ENCODE data around the gene DCST1. TPM values are rescaled to one million over a fixed set of nuclear protein-coding genes. Genes with fewer than 3 reads are reported as not detected.
A peak's percentile ranks its signal among the peaks of the same experiment; 100 is the strongest.

The DCST1 gene
- total RNA-seq, 1 experiment from 2014 or later, result not detected

GRCh38 chr1:155004352-155005075 is 29.1 kb upstream of the DCST1 start:
- Histone ChIP-seq H3K9ac (ENCODE audit: low read length) (peak overlapping the region; percentile 74), H3K4me2 (ENCODE audit: low read length) (peak overlapping the region; percentile 98), H3K27me3 (ENCODE audit: low read length) (no peaks in the 10 kb centered on the region), H3K79me2 (ENCODE audit: low read length) (peaks cover 69% of the 10 kb centered on the region), H3K27ac (ENCODE audit: low read length) (peak overlapping the region; percentile 88), H3K4me3 (ENCODE audit: low read length) (peak overlapping the region; percentile 83), H3K9me2 (replicated peaks; ENCODE audit: low read length) (no peaks in the 10 kb centered on the region), H3F3A (ENCODE audit: low read length, unreplicated experiment) (peaks cover 4% of the 10 kb centered on the region), H2AFZ (ENCODE audit: low read length) (peak overlapping the region; percentile 61; the same call in 1 of the 2 replicates), H3K4me1 (ENCODE audit: insufficient read depth, low read length) (peaks cover 50% of the 10 kb centered on the region), H3K9me3 (ENCODE audit: low read length) (no peaks in the 10 kb centered on the region), H3K36me3 (ENCODE audit: low read depth, low read length) (peaks cover 9% of the 10 kb centered on the region; the same call in 1 of the 2 replicates), H4K20me1 (ENCODE audit: low read length) (0 out of 2 replicates have a peak, but pooled peaks cover 3% of the 10 kb centered on the region)
- BruUV-seq (replicated peaks), result no TSS peak
- TF ChIP-seq EZH2 (IDR thresholded peaks at IDR 0.05; ENCODE audit: low read length, unreplicated experiment), result no peak
- no peak for TF ChIP-seq CTCF (conservative IDR thresholded peaks at IDR 0.05; ENCODE audit: low read depth, low read length)
- TF ChIP-seq EZH2phosphoT487 (IDR thresholded peaks at IDR 0.05; ENCODE audit: borderline replicate concordance, low read length), result no peak
- POLR2A ChIA-PET (ENCODE audit: unreplicated experiment), result no interaction called here
- no peak for ATAC-seq
- CTCF ChIA-PET, result interaction anchor here (0.6 to 4.1 kb wide), 3 partner anchors 13 to 72 kb away, joined by 3 to 16 read pairs (median 5); partner anchors contain the start of gene PYGO2
- intact Hi-C loops (cut with micrococcal nuclease), result loop anchor here (1.0 kb wide), 1 partner anchor 13 kb away; no protein-coding TSS in a partner anchor
- DNase-seq, result no peak

GRCh38 chr1:155005076-155006011 is 28.3 kb upstream of the DCST1 start:
- ChIA-PET CTCF (interaction anchor here (0.9 kb wide), 1 partner anchor 44 kb away, joined by 5 read pairs; the partner anchor contains the start of gene PYGO2), POLR2A (ENCODE audit: unreplicated experiment) (no interaction called here)
- H3F3A ChIP-seq (ENCODE audit: low read length, unreplicated experiment), result peaks cover 4% of the 10 kb centered on the region
- H3K4me2 ChIP-seq (ENCODE audit: low read length), result peak overlapping the region; percentile 98
- H3K27ac ChIP-seq (ENCODE audit: low read length), result peak overlapping the region; percentile 88
- H3K36me3 ChIP-seq (ENCODE audit: low read depth, low read length), result peaks cover 12% of the 10 kb centered on the region; the same call in 1 of the 2 replicates
- H3K79me2 ChIP-seq (ENCODE audit: low read length), result peaks cover 78% of the 10 kb centered on the region
- ATAC-seq (peak; percentile 24), DNase-seq (peak; percentile 90)
- TF ChIP-seq CTCF (conservative IDR thresholded peaks at IDR 0.05; ENCODE audit: low read depth, low read length) (no peak), EZH2 (IDR thresholded peaks at IDR 0.05; ENCODE audit: low read length, unreplicated experiment) (no peak), EZH2phosphoT487 (IDR thresholded peaks at IDR 0.05; ENCODE audit: borderline replicate concordance, low read length) (no peak)
- H2AFZ ChIP-seq (ENCODE audit: low read length), result peak overlapping the region; percentile 12; the same call in 1 of the 2 replicates
- no peaks in the 10 kb centered on the region for H3K9me2 ChIP-seq (replicated peaks; ENCODE audit: low read length)
- peaks cover 42% of the 10 kb centered on the region for H3K4me1 ChIP-seq (ENCODE audit: insufficient read depth, low read length)
- H3K4me3 ChIP-seq (ENCODE audit: low read length), result peak overlapping the region; percentile 83
- no TSS peak for BruUV-seq (replicated peaks)
- H3K9me3 ChIP-seq (ENCODE audit: low read length), result no peaks in the 10 kb centered on the region
- intact Hi-C loops (cut with micrococcal nuclease), result loop anchor here (1.0 kb wide), 1 partner anchor 12 kb away; no protein-coding TSS in a partner anchor
- H3K9ac ChIP-seq (ENCODE audit: low read length), result peak overlapping the region; percentile 61
- H4K20me1 ChIP-seq (ENCODE audit: low read length), result 0 out of 2 replicates have a peak, but pooled peaks cover 3% of the 10 kb centered on the region
- H3K27me3 ChIP-seq (ENCODE audit: low read length), result no peaks in the 10 kb centered on the region
